RWPE1 (cell line): Measurements from ENCODE around the gene IGSF5.

Experiments used
- CTCF ChIA-PET: fragments of 350-600 bp; sonication (Branson Sonifier 250); formaldehyde crosslinking; extraction: SDS; loops from one replicate; lab custom pipeline; 2021; lab: Yijun Ruan, JAX
- POLR2A ChIA-PET: fragments of 400-600 bp; formaldehyde crosslinking; extraction: SDS; loops from one replicate; lab custom pipeline; 2020; ENCODE audit warnings: antibody characterized with exemption; ENCODE audit not compliant: low non-redundant PET; lab: Yijun Ruan, JAX
- DNase-seq: peaks from one replicate; pipeline ENCODE4 v3.0.0; 2012; ENCODE audit warnings: low spot score
- H3K27ac ChIP-seq: fragments of 450-650 bp; 2 replicates; pipeline ENCODE4 v1.5.1; 2017
- CTCF ChIP-seq: fragments of 450-650 bp; conservative IDR thresholded peaks from 2 replicates; pipeline ENCODE4 v1.5.1; 2017; ENCODE audit warnings: low read depth, mild to moderate bottlenecking

Gene IGSF5

DNA sequence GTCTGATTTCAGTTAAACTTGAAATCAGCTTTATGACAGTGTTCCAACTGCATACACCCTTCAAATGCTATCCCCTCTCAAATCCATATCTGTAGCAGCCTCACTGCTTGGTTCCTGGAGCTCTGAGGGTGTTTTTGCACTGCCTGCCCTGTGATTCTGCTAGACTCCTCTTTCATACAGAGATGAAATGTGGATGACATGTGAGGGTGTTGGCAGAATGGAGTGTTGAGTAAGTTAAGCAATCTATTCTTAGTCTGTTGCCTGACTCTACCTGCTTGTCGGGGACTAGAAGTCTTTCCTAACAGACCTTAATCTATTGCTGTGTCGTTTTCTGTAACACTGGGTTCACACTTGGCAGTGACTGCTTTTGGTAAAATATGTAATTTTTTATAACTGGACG is 9.8 kb downstream of the IGSF5 start:
- H3K27ac ChIP-seq = no peak overlapping the region
- ChIA-PET POLR2A (no interaction called here), CTCF (no interaction called here)
- no peak for DNase-seq
- TF ChIP-seq CTCF = no peak

DNA sequence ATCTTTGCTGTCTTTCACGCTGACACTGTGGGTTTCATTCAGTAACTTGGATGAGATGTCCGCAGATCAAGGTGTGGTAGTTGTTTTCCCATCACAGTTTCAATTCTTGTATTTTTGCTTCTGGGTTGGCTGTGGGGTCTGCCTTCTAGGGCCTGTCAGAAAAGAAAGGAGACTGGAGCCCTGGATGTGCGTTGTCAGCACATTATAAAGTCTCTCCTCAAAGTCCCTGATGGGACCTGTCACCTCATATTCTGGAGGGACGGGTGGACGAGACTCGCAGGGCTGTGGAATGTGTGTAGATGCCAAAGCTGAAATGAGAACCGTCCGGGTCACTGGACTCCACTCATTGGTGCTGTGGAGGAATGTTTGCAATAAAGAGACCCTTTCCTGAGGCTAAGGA is 11.3 kb downstream of the IGSF5 start:
- ChIA-PET CTCF (no interaction called here), POLR2A (no interaction called here)
- no peak for DNase-seq
- TF ChIP-seq CTCF = no peak
- no peak overlapping the region for H3K27ac ChIP-seq

DNA sequence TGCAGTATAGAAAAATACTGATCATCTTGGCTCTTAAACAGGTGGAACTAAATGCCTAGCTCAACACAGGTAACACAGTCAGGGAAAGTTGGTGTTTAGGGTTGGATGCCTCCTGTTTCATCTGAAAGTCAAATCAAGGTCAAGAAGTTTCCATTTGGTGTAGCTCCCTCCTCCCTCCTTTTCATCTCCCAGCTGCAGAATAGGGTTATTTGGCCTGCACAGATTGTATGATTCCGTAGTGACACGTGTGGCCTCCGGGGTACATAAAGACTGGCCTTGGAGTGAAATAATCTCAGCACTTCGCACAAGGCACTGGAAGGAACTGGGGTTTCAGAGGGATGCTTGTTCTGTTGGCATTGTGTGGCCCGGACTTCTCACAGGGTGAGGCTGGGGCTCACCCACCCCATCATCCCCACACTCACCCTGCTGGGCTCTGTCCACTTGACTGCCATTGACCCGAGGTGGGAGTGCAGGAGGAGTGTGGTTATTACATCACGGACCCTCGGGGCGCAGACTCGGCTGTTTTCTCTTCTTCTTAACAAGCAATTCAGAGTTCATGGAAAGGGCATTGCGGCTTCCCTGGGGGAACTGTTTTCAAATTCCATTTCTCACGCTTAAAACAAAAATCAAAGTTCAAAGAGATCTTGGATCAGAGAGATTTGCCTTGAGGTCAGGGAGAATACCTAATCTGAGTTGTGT is 18.4 kb downstream of the IGSF5 start:
- TF ChIP-seq CTCF = no peak
- POLR2A ChIA-PET = no interaction called here

DNA sequence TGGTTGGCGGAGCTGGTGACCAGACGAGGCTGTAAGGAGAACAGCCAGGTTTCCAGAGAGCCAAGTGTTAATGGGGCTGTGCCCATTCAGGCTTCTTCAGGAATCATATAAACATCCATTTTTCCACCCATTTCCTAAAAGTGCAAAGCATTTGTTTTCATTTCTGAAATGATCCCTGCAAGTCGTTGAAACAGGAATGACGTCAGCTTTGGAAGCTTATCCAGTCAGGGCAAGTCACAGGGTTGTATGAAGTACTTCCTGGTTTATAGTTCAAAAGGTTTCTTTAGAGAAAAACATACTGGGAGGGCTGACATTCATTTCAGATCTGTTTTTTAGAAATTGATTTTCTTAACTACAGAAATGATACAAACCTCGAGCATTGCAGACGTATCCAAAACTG is 29.2 kb downstream of the IGSF5 start:
- POLR2A ChIA-PET = no interaction called here
- CTCF ChIA-PET = interaction anchor here (0.6 kb wide), 1 partner anchor 1724 kb away, joined by 4 read pairs; no protein-coding TSS in a partner anchor
- H3K27ac ChIP-seq = no peak overlapping the region
- DNase-seq = no peak
- TF ChIP-seq CTCF = no peak

More for the DNA sequence above, 18.4 kb downstream of the IGSF5 start:
- no peak for DNase-seq
- CTCF ChIA-PET = no interaction called here
- H3K27ac ChIP-seq = no peak overlapping the region

DNA sequence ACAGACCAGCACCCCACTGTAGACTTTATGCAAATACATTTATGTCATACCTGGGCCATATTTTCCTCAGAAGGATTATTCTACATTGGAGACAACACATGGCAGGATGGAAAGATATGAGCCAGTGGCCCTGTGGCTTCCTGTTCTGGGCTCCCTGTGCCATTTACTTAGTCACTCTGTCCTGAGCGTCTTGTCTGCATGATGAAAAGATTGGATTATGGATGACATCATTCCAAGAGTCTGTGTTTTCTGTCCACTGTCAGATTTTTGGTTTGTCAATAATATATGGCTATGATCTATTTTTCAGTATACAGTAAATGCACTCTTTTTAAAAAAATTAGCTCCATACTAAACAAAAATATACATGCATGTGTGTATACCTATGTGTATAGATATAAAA is 30.8 kb downstream of the IGSF5 start:
- CTCF ChIA-PET = no interaction called here
- DNase-seq = no peak
- TF ChIP-seq CTCF = no peak
- no peak overlapping the region for H3K27ac ChIP-seq
- POLR2A ChIA-PET = no interaction called here

DNA sequence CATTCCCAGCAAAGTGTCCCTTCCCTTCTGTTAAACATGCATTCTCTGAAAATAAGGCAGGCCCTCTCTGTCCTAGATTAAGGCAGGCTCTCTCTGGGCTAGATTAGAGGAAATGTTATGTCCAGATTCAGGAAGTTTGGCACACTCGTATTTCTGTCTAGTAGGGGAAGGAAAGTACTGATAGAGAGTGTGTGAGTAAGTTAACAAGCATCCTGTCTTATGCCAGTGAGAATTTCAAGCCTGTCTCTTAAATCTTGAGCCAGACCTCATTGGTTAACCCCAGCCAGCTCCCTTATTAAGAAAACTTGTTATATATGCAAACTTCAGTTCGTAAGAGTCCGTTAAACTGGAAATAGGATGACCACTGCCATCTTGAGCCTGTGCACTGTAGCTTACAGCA is 31.6 kb downstream of the IGSF5 start:
- ChIA-PET CTCF (interaction anchor here (0.7 kb wide), 1 partner anchor 554 kb away, joined by 3 read pairs; no protein-coding TSS in a partner anchor), POLR2A (no interaction called here)
- no peak for TF ChIP-seq CTCF
- no peak for DNase-seq
- H3K27ac ChIP-seq = no peak overlapping the region
